IMR-90 (cell line): Measurements from ENCODE around the gene AGAP1. TPM values are rescaled to one million over a fixed set of nuclear protein-coding genes. Genes with fewer than 3 reads are reported as not detected.

Experiments
- ATAC-seq: fragments of 200-7000 bp; cut with Tn5 transposase; 2 replicates; pipeline ENCODE4 v1.9.1; 2020; ENCODE audit warnings: low read depth, mild to moderate bottlenecking, moderate library complexity
- BruUV-seq: library from RNA; stranded (reverse); fragments of 400-500 nt; replicated peaks from 2 replicates; lab custom pipeline; 2021; lab: Mats Ljungman, UMichigan
- CTCF ChIA-PET: fragments of 300-600 bp; formaldehyde crosslinking; extraction: SDS; loops from one replicate; lab custom pipeline; 2021; ENCODE audit warnings: antibody characterized with exemption; lab: Yijun Ruan, JAX
- POLR2A ChIA-PET: fragments of 300-600 bp; sonication (Branson Sonifier 250); formaldehyde crosslinking; loops from one replicate; lab custom pipeline; 2022; ENCODE audit warnings: antibody characterized with exemption; ENCODE audit not compliant: unreplicated experiment; lab: Charles Lee
- DNase-seq: peaks from one replicate; pipeline ENCODE4 v3.0.0; 2013
- H2AFZ ChIP-seq: replicated peaks from 2 replicates; pipeline ENCODE3; 2013; ENCODE audit warnings: low read length, mild to moderate bottlenecking; ENCODE audit not compliant: poor library complexity
- H2AK5ac ChIP-seq: 2 replicates; pipeline ENCODE4 v1.6.1; 2013; ENCODE audit warnings: low read depth, low read length, inconsistent platforms
- H2AK9ac ChIP-seq: replicated peaks from 2 replicates; pipeline ENCODE3; 2013; ENCODE audit warnings: mild to moderate bottlenecking, low read depth, low read length, moderate library complexity; ENCODE audit not compliant: poor library complexity
- H2BK120ac ChIP-seq: 2 replicates; pipeline ENCODE4 v1.6.1; 2013; ENCODE audit warnings: low read depth, low read length, inconsistent platforms
- H2BK15ac ChIP-seq: 3 replicates; pipeline ENCODE4 v1.6.1; 2013; ENCODE audit warnings: low read depth, low read length, inconsistent platforms
- H2BK20ac ChIP-seq: 2 replicates; pipeline ENCODE4 v1.6.1; 2013; ENCODE audit warnings: low read depth, mild to moderate bottlenecking, inconsistent platforms, low read length, moderate library complexity
- H2BK5ac ChIP-seq: 2 replicates; pipeline ENCODE4 v1.6.1; 2013; ENCODE audit warnings: mild to moderate bottlenecking, low read depth, low read length, inconsistent platforms; ENCODE audit not compliant: poor library complexity, severe bottlenecking
- H3K14ac ChIP-seq: replicated peaks from 2 replicates; pipeline ENCODE4 v1.6.1; 2013; ENCODE audit warnings: low read depth, low read length, inconsistent platforms
- H3K18ac ChIP-seq: 2 replicates; pipeline ENCODE4 v1.6.1; 2013; ENCODE audit warnings: low read depth, low read length, control low read depth
- H3K23ac ChIP-seq: 2 replicates; pipeline ENCODE4 v1.6.1; 2013; ENCODE audit warnings: low read depth, low read length, inconsistent platforms
- H3K27ac ChIP-seq: 2 replicates; pipeline ENCODE4 v1.5.1; 2013; ENCODE audit warnings: mild to moderate bottlenecking, control low read depth, low read length; ENCODE audit not compliant: insufficient read depth
- H3K27me3 ChIP-seq: 2 replicates; pipeline ENCODE4 v1.6.1; 2013; ENCODE audit warnings: low read length; ENCODE audit not compliant: control insufficient read depth, insufficient read depth
- H3K36me3 ChIP-seq: 2 replicates; pipeline ENCODE4 v1.6.1; 2013; ENCODE audit warnings: low read length, mixed read lengths; ENCODE audit not compliant: control insufficient read depth, insufficient read depth
- H3K4ac ChIP-seq: 2 replicates; pipeline ENCODE4 v1.6.1; 2013; ENCODE audit warnings: low read depth, low read length, inconsistent platforms
- H3K4me1 ChIP-seq: 2 replicates; pipeline ENCODE4 v1.6.1; 2013; ENCODE audit warnings: low read length, mixed read lengths; ENCODE audit not compliant: control insufficient read depth, insufficient read depth
- H3K4me2 ChIP-seq: 2 replicates; pipeline ENCODE4 v1.6.1; 2013; ENCODE audit warnings: low read depth, mild to moderate bottlenecking, control low read depth, low read length, moderate library complexity
- H3K4me3 ChIP-seq: 2 replicates; pipeline ENCODE4 v1.5.1; 2013; ENCODE audit warnings: low read depth, mild to moderate bottlenecking, control low read depth, low read length, moderate library complexity; ENCODE audit not compliant: insufficient read depth
- H3K56ac ChIP-seq: 2 replicates; pipeline ENCODE4 v1.6.1; 2013; ENCODE audit warnings: low read length, inconsistent platforms; ENCODE audit not compliant: insufficient read depth; ENCODE audit errors: extremely low read depth
- H3K79me1 ChIP-seq, 2 experiments: 2 replicates each; pipeline ENCODE4 v1.6.1; 2013; ENCODE audit warnings: low read length in 2 of 2, inconsistent platforms in 1 of 2, low read depth in 1 of 2
- H3K9ac ChIP-seq: 2 replicates; pipeline ENCODE4 v1.6.1; 2013; ENCODE audit warnings: low read depth, low read length, control low read depth
- H3K9me1 ChIP-seq: 2 replicates; pipeline ENCODE4 v1.6.1; 2013; ENCODE audit warnings: low read length, inconsistent platforms; ENCODE audit not compliant: insufficient read depth
- H3K9me3 ChIP-seq: 2 replicates; pipeline ENCODE4 v1.6.1; 2013; ENCODE audit warnings: low read length; ENCODE audit not compliant: control insufficient read depth, insufficient read depth
- H4K20me1 ChIP-seq: 2 replicates; pipeline ENCODE4 v1.6.1; 2013; ENCODE audit warnings: low read length, inconsistent platforms; ENCODE audit not compliant: insufficient read depth
- H4K5ac ChIP-seq: 2 replicates; pipeline ENCODE4 v1.6.1; 2013; ENCODE audit warnings: mild to moderate bottlenecking, low read depth, low read length, control low read depth
- H4K8ac ChIP-seq, 2 experiments: 2 replicates each; pipeline ENCODE4 v1.6.1; 2013; ENCODE audit warnings: low read depth in 2 of 2, low read length in 2 of 2, control low read depth in 1 of 2, inconsistent platforms in 1 of 2
- H4K91ac ChIP-seq: 2 replicates; pipeline ENCODE4 v1.6.1; 2013; ENCODE audit warnings: low read depth, low read length, inconsistent platforms; ENCODE audit not compliant: insufficient read depth
- BHLHE40 ChIP-seq: fragments of 150-350 bp; IDR thresholded peaks from 2 replicates; pipeline ENCODE4 v1.6.1; 2016; ENCODE audit warnings: mild to moderate bottlenecking, low read depth, low read length
- CEBPB ChIP-seq: IDR thresholded peaks from 2 replicates; pipeline ENCODE4 v1.6.1; 2012; ENCODE audit warnings: low read depth, low read length, improper control_type of control experiment
- CHD1 ChIP-seq: IDR thresholded peaks from 2 replicates; pipeline ENCODE4 v1.6.1; 2012; ENCODE audit warnings: low read depth, low read length, improper control_type of control experiment
- CTCF ChIP-seq: conservative IDR thresholded peaks from 2 replicates; pipeline ENCODE4 v1.5.1; 2012; ENCODE audit warnings: mild to moderate bottlenecking, low read depth, low read length, improper control_type of control experiment
- ELK1 ChIP-seq: fragments of 150-350 bp; IDR thresholded peaks from 2 replicates; pipeline ENCODE4 v1.6.1; 2016; ENCODE audit warnings: low read depth, mild to moderate bottlenecking, low read length, moderate library complexity, borderline replicate concordance
- FOS ChIP-seq: fragments of 150-350 bp; IDR thresholded peaks from 2 replicates; pipeline ENCODE4 v1.6.1; 2016; ENCODE audit warnings: low read depth, low read length
- MAFK ChIP-seq: IDR thresholded peaks from 2 replicates; pipeline ENCODE4 v1.6.1; 2012; ENCODE audit warnings: low read depth, low read length, improper control_type of control experiment
- MAZ ChIP-seq: IDR thresholded peaks from 2 replicates; pipeline ENCODE4 v1.6.1; 2012; ENCODE audit warnings: low read depth, mild to moderate bottlenecking, low read length, improper control_type of control experiment, moderate library complexity, borderline replicate concordance
- MXI1 ChIP-seq: IDR thresholded peaks from 2 replicates; pipeline ENCODE4 v1.6.1; 2012; ENCODE audit warnings: low read depth, mild to moderate bottlenecking, low read length, moderate library complexity, borderline replicate concordance
- NFE2L2 ChIP-seq: fragments of 150-350 bp; IDR thresholded peaks from 2 replicates; pipeline ENCODE4 v1.6.1; 2016; ENCODE audit warnings: low read depth, mild to moderate bottlenecking, low read length
- POLR2A ChIP-seq: IDR thresholded peaks from 2 replicates; pipeline ENCODE4 v1.6.1; 2012; ENCODE audit warnings: mild to moderate bottlenecking, low read depth, low read length
- RAD21 ChIP-seq: IDR thresholded peaks from 2 replicates; pipeline ENCODE4 v1.6.1; 2012; ENCODE audit warnings: low read length, improper control_type of control experiment
- RCOR1 ChIP-seq: IDR thresholded peaks from 2 replicates; pipeline ENCODE4 v1.6.1; 2012; ENCODE audit warnings: mild to moderate bottlenecking, low read length, improper control_type of control experiment; ENCODE audit not compliant: insufficient replicate concordance
- RFX5 ChIP-seq: IDR thresholded peaks from 2 replicates; pipeline ENCODE4 v1.8.0; 2012; ENCODE audit warnings: low read depth, mild to moderate bottlenecking, low read length, moderate library complexity
- SMC3 ChIP-seq: fragments of 150-350 bp; IDR thresholded peaks from 2 replicates; pipeline ENCODE4 v1.6.1; 2016; ENCODE audit warnings: low read depth, mild to moderate bottlenecking, antibody characterized with exemption, low read length, moderate library complexity
- USF2 ChIP-seq: fragments of 150-350 bp; IDR thresholded peaks from 2 replicates; pipeline ENCODE4 v1.6.1; 2017; ENCODE audit warnings: mild to moderate bottlenecking, antibody characterized with exemption, low read length, low read depth
- WGBS, 2 experiments: methylation state at CpG; one replicate each; pipeline versions ENCODE4 v1.1.5 to v1.1.7; 2013; ENCODE audit warnings: missing lambda C conversion rate in 2 of 2; ENCODE audit not compliant: insufficient read length in 1 of 2; ENCODE audit errors: extremely low coverage in 2 of 2; 5-methylcytosine and 5-hydroxymethylcytosine counted together
- dilution Hi-C: fragments of 300-500 bp; cut with HindIII; formaldehyde crosslinking; loops from one replicate; pipeline ENCODE4 v1.14.3; 2018; ENCODE audit warnings: low sequenced_read_pairs; ENCODE audit not compliant: unreplicated experiment
- in situ Hi-C: fragments of 300-500 bp; cut with MboI; formaldehyde crosslinking; loops from 3 replicates; pipeline ENCODE4 v1.14.3; 2019; ENCODE audit warnings: low sequenced_read_pairs, inconsistent platforms, mixed read lengths
- intact Hi-C: fragments of 100-400 bp; cut with micrococcal nuclease; formaldehyde crosslinking; loops from 2 replicates; pipeline ENCODE4 v1.10.0; 2022
- polyA plus RNA-seq, 3 experiments: library from polyadenylated mRNA; depleted of rRNA; stranded (reverse); fragments of >200 nt; gene quantifications; 2 replicates each; pipeline ENCODE4 v1.2.3, GENCODE V29; 2012; ENCODE audit warnings: low replicate concordance in 1 of 3
- total RNA-seq: library from RNA; depleted of rRNA; stranded (reverse); fragments of >200 nt; gene quantifications from 2 replicates; pipeline ENCODE4 v1.2.3, GENCODE V29; 2012

Gene AGAP1
- total and polyA plus RNA-seq, 2 of the 4 experiments (the other 2 are of a cell fraction): 15.1 to 16.4 TPM

- H3K9me3 ChIP-seq: no peaks in the 10 kb centered on the region
- ATAC-seq (no peak), DNase-seq (peak; percentile 48)
- intact Hi-C loops (loop anchor here (10.0 kb wide), 1 partner anchor 481 kb away; no protein-coding TSS in a partner anchor), in situ Hi-C loops (loop anchor here (5.0 kb wide), 1 partner anchor 608 kb away; no protein-coding TSS in a partner anchor), dilution Hi-C loops (loop anchor here (25.0 kb wide), 1 partner anchor 608 kb away; no protein-coding TSS in a partner anchor)
- 0 out of 2 replicates have a peak, but pooled peaks cover 4% of the 10 kb centered on the region for H3K9me1 ChIP-seq
- no peak overlapping the region for H2AFZ ChIP-seq
- H3K4me3 ChIP-seq: no peak overlapping the region
- H3K56ac ChIP-seq: no peak overlapping the region
- ChIA-PET CTCF (interaction anchor here (0.6 to 2.2 kb wide), 12 partner anchors 10 to 629 kb away, joined by 3 to 13 read pairs (median 4); no protein-coding TSS in a partner anchor), POLR2A (no interaction called here)
- no peak overlapping the region for H3K23ac ChIP-seq
- no peaks in the 10 kb centered on the region for H3K79me1 ChIP-seq
- H2BK20ac ChIP-seq: no peak overlapping the region
- WGBS, 2 experiments: no CpG with 5 or more reads among the region's 6 CpGs
- H2BK15ac ChIP-seq: no peak overlapping the region
- no peak overlapping the region for H3K18ac ChIP-seq
- H4K91ac ChIP-seq: no peak overlapping the region
- BruUV-seq: no TSS peak
- no peak overlapping the region for H3K4ac ChIP-seq
- H3K36me3 ChIP-seq: peaks cover 4% of the 10 kb centered on the region
- no peak overlapping the region for H3K4me2 ChIP-seq
- no peak overlapping the region for H2AK5ac ChIP-seq
- peaks cover 8% of the 10 kb centered on the region for H3K4me1 ChIP-seq
- no peak overlapping the region for H3K9ac ChIP-seq
- no peak overlapping the region for H4K5ac ChIP-seq
- peaks cover 4% of the 10 kb centered on the region; the same call in 1 of the 2 replicates for H4K20me1 ChIP-seq
- no peak for TF ChIP-seq NFE2L2
- TF ChIP-seq ELK1: no peak
- no peak for TF ChIP-seq CHD1
- TF ChIP-seq MAFK: no peak
- no peak for TF ChIP-seq RCOR1
- no peak for TF ChIP-seq RAD21
- no peak for TF ChIP-seq BHLHE40
- no peak for TF ChIP-seq MXI1
- no peak for TF ChIP-seq MAZ
- no peak for TF ChIP-seq SMC3
- TF ChIP-seq USF2: no peak
- TF ChIP-seq CTCF: no peak
- no peak for TF ChIP-seq RFX5
- TF ChIP-seq CEBPB: no peak
- TF ChIP-seq POLR2A: no peak
- no peak for TF ChIP-seq FOS
- H2BK5ac ChIP-seq: no peak overlapping the region
- H3K27ac ChIP-seq: no peak overlapping the region
- no peaks in the 10 kb centered on the region for H3K27me3 ChIP-seq
- no peak overlapping the region for H2AK9ac ChIP-seq
- no peak overlapping the region for H2BK120ac ChIP-seq
- H3K14ac ChIP-seq: no peak overlapping the region
- no peak overlapping the region for H4K8ac ChIP-seq
Measured at GRCh38 chr2:235745597-235745996, 251.8 kb downstream of the AGAP1 start.
